Testis (tissue), 2 donors: ENCODE measurements around the gene HOXB3.

Source experiments
- POLR2A ChIP-seq: fragments of 450-650 bp; IDR thresholded peaks from one replicate; pipeline ENCODE4 v1.6.1; 2017; ENCODE audit warnings: antibody characterized with exemption, mild to moderate bottlenecking, moderate library complexity
- TF ChIP-seq, protein P1 (sequence below), 3 experiments: fragments of 450-650 bp in 2 of 3; fragments of 200-600 bp in 1 of 3; sonication (generic) in 1 of 3; IDR thresholded peaks; one replicate each; pipeline ENCODE4 v1.5.1; 2016 to 2019; ENCODE audit warnings: antibody characterized with exemption in 3 of 3, mild to moderate bottlenecking in 2 of 3, moderate library complexity in 1 of 3

DNA sequence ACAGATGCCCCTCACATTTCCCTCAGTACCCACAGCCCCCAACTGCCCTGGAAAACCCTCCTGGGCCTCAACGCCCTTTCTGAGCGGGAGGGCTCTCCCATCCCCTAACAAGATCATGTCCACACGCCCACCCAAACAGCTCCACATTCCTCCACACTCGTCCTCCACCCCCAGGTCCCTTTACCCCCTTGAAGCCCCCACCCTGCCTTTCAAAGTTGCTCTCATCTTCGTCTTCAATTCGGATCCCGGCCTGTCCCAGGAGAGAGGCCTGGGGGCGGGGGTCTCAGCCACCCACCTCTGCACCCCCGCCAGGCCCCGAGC, 26.2 kb downstream of the HOXB3 start:
- TF ChIP-seq, protein P1, sequence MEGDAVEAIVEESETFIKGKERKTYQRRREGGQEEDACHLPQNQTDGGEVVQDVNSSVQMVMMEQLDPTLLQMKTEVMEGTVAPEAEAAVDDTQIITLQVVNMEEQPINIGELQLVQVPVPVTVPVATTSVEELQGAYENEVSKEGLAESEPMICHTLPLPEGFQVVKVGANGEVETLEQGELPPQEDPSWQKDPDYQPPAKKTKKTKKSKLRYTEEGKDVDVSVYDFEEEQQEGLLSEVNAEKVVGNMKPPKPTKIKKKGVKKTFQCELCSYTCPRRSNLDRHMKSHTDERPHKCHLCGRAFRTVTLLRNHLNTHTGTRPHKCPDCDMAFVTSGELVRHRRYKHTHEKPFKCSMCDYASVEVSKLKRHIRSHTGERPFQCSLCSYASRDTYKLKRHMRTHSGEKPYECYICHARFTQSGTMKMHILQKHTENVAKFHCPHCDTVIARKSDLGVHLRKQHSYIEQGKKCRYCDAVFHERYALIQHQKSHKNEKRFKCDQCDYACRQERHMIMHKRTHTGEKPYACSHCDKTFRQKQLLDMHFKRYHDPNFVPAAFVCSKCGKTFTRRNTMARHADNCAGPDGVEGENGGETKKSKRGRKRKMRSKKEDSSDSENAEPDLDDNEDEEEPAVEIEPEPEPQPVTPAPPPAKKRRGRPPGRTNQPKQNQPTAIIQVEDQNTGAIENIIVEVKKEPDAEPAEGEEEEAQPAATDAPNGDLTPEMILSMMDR (IDR thresholded peaks at IDR 0.05) = no peak
- TF ChIP-seq POLR2A = no peak
